RKO (cell line): Measurements from ENCODE around the gene STK17A.
"Not testable (repeated sequence)": the region's sequence is repeated elsewhere in the genome, so short reads cannot be mapped to it uniquely, and the experiment has no call there.

ENCODE experiments used
- DNase-seq: peaks from one replicate; pipeline ENCODE4 v3.0.0-alpha.2; 2016; ENCODE audit warnings: low spot score

Gene STK17A

GRCh38 chr7:43600056-43600455 lies 17.1 kb downstream of the STK17A start:
- DNase-seq = no peak

GRCh38 chr7:43602256-43602655 lies 19.3 kb downstream of the STK17A start:
- DNase-seq = no peak

- DNase-seq = no peak
Measured at GRCh38 chr7:43604251-43604650, 21.3 kb downstream of the STK17A start.

GRCh38 chr7:43609097-43609496 lies 26.2 kb downstream of the STK17A start:
- DNase-seq = no peak

GRCh38 chr7:43612128-43612527 lies 29.2 kb downstream of the STK17A start:
- no peak for DNase-seq

GRCh38 chr7:43612599-43613589 lies 30.0 kb downstream of the STK17A start:
- DNase-seq = no peak

GRCh38 chr7:43615558-43616145 lies 32.7 kb downstream of the STK17A start:
- DNase-seq = no peak

GRCh38 chr7:43616977-43617376 lies 34.1 kb downstream of the STK17A start:
- DNase-seq = no peak

GRCh38 chr7:43618073-43618472 lies 35.2 kb downstream of the STK17A start:
- DNase-seq = no peak

- DNase-seq = no peak
Measured at GRCh38 chr7:43619213-43620012, 36.5 kb downstream of the STK17A start.

GRCh38 chr7:43621729-43622448 lies 39.0 kb downstream of the STK17A start:
- no peak for DNase-seq

- DNase-seq = no peak
Measured at GRCh38 chr7:43624156-43624555, 41.2 kb downstream of the STK17A start.

GRCh38 chr7:43625453-43625852 lies 42.5 kb downstream of the STK17A start:
- no peak for DNase-seq

- DNase-seq = no peak
Measured at GRCh38 chr7:43625980-43626379, 43.1 kb downstream of the STK17A start.

- no peak for DNase-seq
Measured at GRCh38 chr7:43626695-43627094, 43.8 kb downstream of the STK17A start.

- DNase-seq = not testable (repeated sequence)
Measured at GRCh38 chr7:43627798-43628197, 44.9 kb downstream of the STK17A start.

GRCh38 chr7:43628431-43628830 lies 45.5 kb downstream of the STK17A start:
- DNase-seq = no peak

- DNase-seq = no peak
Measured at GRCh38 chr7:43629857-43630256, 46.9 kb downstream of the STK17A start.

- no peak for DNase-seq
Measured at GRCh38 chr7:43630482-43630881, 47.6 kb downstream of the STK17A start.

- no peak for DNase-seq
Measured at GRCh38 chr7:43631559-43631958, 48.7 kb downstream of the STK17A start.

- DNase-seq = no peak
Measured at GRCh38 chr7:43632746-43633145, 49.8 kb downstream of the STK17A start.

- no peak for DNase-seq
Measured at GRCh38 chr7:43634384-43634783, 51.5 kb downstream of the STK17A start.
